NCI-H146 (cell line): ENCODE measurements around the gene CASP9.
"Not testable (repeated sequence)": the region's sequence is repeated elsewhere in the genome, so short reads cannot be mapped to it uniquely, and the experiment has no call there.

ENCODE experiments used
- DNase-seq: peaks from one replicate; lab custom pipeline; 2025; lab: John Stamatoyannopoulos, UW

Gene CASP9

GRCh38 chr1:15525050-15526020, 1.3 kb upstream of the CASP9 start:
- no peak for DNase-seq

- peak; percentile 99 for DNase-seq
These were observed 451 bp upstream of the CASP9 start for GRCh38 chr1:15524283-15525049.

GRCh38 chr1:15523104-15524020, 653 bp downstream of the CASP9 start:
- DNase-seq: no peak

- DNase-seq: no peak
These were observed 1.5 kb downstream of the CASP9 start for GRCh38 chr1:15522551-15522950.

GRCh38 chr1:15521206-15521906, 2.7 kb downstream of the CASP9 start:
- DNase-seq: not testable (repeated sequence)

- no peak for DNase-seq
These were observed 4.4 kb downstream of the CASP9 start for GRCh38 chr1:15519625-15520024.

- no peak for DNase-seq
These were observed 8.9 kb downstream of the CASP9 start for GRCh38 chr1:15515022-15515663.

GRCh38 chr1:15514557-15514956, 9.5 kb downstream of the CASP9 start:
- DNase-seq: not testable (repeated sequence)

- DNase-seq: no peak
These were observed 10.1 kb downstream of the CASP9 start for GRCh38 chr1:15513919-15514318.

GRCh38 chr1:15513192-15513591, 10.8 kb downstream of the CASP9 start:
- no peak for DNase-seq

GRCh38 chr1:15510611-15511405, 13.2 kb downstream of the CASP9 start:
- no peak for DNase-seq

- no peak for DNase-seq
These were observed 14.4 kb downstream of the CASP9 start for GRCh38 chr1:15509586-15509985.

GRCh38 chr1:15508700-15509487, 15.1 kb downstream of the CASP9 start:
- peak; percentile 5 for DNase-seq

- DNase-seq: no peak
These were observed 16.7 kb downstream of the CASP9 start for GRCh38 chr1:15507278-15507677.

- DNase-seq: no peak
These were observed 17.2 kb downstream of the CASP9 start for GRCh38 chr1:15506831-15507230.

- no peak for DNase-seq
These were observed 19.6 kb downstream of the CASP9 start for GRCh38 chr1:15504436-15504835.

GRCh38 chr1:15501208-15502032, 22.6 kb downstream of the CASP9 start:
- peak; percentile 57 for DNase-seq
